OCI-LY1 (cell line): Measurements from ENCODE around the gene CFAP69.

ENCODE experiments used
- CTCF ChIP-seq: fragments of 200-600 bp; sonication (generic), shearing (Covaris generic); IDR thresholded peaks from 2 replicates; pipeline ENCODE4 v1.5.1; 2017; ENCODE audit warnings: mild to moderate bottlenecking, antibody characterized with exemption, low read length, moderate library complexity, mixed read lengths
- EZH2 ChIP-seq: fragments of 200-600 bp; sonication (generic), shearing (Covaris generic); IDR thresholded peaks from 2 replicates; pipeline ENCODE4 v1.8.0; 2017; ENCODE audit warnings: borderline replicate concordance, mixed run types, mild to moderate bottlenecking, antibody characterized with exemption, low read length, moderate library complexity, mixed read lengths

GRCh38 chr7:90345016-90345415 is 100.0 kb downstream of the CFAP69 start:
- TF ChIP-seq CTCF, result no peak
- no peak for TF ChIP-seq EZH2
